AG08396 (cell line): ENCODE data around the gene TGFBR3.

Experiments used
- DNase-seq: peaks from one replicate; pipeline ENCODE4 v3.0.0; 2012; ENCODE audit warnings: low spot score, mixed read lengths

The TGFBR3 gene

GRCh38 chr1:91777630-91778300, 108.2 kb downstream of the TGFBR3 start:
- DNase-seq: no peak

DNA sequence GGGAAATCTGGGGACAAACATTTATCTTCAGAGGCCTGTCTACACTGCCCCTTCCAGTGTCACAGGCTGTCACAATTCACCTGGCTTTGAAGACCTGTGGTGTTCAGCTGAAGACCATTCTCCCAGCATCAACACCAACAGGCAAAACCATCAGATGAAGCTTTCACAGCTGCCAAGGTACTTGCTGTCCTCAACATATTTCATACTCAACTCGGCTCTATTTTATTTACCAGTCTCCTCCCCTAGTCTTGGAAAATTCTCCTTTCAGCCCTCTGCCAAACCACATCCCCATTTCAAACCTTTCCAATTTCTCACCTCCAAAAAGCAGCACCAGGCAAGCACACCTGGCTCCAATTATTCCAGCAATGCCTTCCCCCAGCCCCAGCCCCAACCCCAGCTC, 108.8 kb downstream of the TGFBR3 start:
- DNase-seq: no peak

GRCh38 chr1:91776068-91776794, 109.7 kb downstream of the TGFBR3 start:
- DNase-seq: no peak

DNA sequence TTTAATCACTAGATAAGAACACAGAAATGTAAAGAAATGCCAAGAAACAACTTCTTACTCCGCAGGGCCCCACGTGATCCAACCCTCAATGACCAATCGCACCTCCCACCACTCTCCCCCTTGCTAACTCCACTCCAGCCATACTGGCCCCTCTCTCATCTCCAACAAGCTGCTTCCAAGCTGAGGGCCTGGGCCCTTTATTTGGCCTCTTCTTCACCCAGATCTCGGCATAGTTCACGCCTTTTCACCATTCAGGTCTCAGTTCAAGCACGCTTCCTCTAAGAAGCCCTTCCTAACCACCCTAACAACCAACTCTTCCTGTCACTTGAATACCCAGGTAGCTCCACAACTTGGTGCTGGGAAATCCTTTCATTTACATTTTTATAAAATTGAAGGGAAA, 110.7 kb downstream of the TGFBR3 start:
- no peak for DNase-seq

DNA sequence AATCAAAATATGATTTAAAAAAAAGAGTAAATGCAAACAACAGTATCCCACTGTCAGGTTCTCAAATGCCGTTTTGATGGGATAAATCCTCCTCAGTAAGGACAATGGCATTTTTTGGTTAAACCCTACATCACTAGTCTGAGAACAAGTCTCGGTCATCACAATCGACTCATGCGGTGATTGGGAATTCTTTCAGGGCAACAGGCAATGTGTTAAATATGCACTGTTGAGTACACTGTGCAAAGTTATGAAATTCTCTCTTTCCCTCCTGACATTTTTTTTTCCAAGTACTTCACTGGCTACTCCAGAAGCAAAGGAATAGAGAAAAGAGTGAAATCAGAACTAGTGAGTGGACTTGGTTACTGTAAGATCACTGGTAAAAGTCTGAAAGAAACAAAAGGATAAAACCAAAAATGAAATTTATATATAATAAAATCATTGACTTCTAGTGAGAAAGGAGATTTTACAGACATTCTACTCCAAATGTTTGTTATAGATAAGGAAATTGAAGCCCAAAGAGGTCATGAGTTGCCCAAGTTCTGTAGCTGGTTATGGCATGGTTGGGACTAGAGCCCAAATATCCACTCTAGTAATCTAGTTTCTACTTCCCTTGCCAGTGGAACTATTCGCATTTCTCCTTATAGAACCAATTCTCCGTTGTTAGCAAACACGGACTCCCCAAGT, 111.3 kb downstream of the TGFBR3 start:
- no peak for DNase-seq

- DNase-seq: no peak
These were observed 114.2 kb downstream of the TGFBR3 start for GRCh38 chr1:91771717-91772116.

DNA sequence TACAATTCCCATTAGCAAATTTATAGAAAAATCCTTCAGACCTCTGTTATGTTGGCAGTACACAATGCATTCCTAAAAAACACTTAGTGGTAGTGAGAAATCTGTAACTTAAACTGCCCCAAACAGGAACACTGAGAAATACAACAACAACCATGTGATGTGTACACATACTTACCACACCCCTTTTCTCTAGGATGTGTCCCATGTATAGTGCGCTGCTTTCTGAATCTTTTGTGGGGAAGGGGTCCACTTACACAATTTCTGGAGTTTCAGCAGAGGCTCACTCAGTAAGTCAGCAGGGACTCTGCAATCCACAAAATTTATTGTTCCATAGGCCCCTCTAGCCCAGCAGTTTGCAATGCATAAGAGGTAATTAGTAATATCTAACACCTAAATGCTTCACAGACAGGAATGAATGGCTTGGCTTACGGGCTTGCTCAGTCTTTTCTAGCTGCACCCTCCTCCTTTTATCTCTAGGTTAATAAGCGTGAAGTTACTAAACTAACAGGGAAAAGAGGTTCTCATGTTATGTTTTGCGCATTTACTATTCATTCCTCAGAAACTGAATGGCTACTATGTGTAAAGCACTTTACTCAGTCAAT, 115.2 kb downstream of the TGFBR3 start:
- no peak for DNase-seq

DNA sequence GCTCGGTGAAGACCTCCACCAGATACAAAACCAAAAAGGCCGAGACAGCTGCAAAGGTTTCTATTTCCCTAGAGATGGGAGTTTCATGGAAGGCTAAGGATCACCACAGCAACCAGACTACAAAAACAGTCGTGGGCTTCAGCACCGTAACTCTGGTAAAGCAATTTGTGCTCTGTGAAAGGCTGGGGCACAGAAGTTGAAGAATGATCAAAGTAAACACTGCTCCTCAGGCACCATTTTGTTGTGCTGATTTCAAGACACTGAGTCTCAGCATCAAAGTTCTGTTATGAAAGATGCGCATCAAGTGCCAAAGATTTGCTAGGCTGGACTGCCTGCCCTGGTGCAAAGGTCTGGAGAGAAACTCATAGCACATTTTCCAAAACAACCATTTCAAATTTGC, 116.2 kb downstream of the TGFBR3 start:
- no peak for DNase-seq

GRCh38 chr1:91768786-91769725, 116.9 kb downstream of the TGFBR3 start:
- no peak for DNase-seq

DNA sequence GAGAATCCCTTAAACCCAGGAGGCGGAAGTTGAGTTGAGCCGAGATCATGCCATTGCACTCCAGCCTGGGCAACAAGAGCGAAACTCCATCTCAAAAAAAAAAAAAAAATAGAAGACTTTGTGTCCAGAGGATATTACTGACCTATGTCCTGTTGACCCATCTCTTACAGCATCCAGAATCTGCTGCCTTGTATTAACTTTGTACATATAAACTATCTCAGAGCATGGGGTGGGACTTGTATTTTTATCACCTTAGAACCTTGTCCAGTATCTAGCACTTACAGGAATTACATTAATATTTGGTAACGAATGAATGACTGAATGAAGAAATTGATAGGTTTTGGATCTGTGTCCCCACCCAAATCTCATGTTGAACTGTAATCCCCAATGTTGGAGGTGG, 117.8 kb downstream of the TGFBR3 start:
- DNase-seq: no peak

DNA sequence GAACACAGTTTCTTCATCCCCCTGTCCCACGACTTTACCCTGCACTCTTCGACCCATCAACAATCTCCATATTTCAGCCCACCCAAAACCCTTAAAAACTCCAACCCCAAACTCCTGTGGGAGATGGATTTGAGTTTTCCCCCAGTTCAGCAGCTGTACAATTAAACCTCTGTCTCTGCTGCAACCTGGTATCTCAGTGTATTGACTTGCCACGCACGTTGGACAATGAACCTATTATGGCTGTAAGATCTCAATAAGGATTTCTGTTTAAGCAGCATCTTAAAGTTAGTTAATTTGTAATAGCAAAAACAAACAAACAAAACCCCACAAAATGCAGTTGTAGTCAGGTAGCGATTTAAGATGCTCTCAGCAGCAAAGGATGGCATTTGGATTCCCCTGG, 119.1 kb downstream of the TGFBR3 start:
- DNase-seq: no peak

GRCh38 chr1:91765880-91766443, 120.0 kb downstream of the TGFBR3 start:
- DNase-seq: no peak

GRCh38 chr1:91765293-91765692, 120.7 kb downstream of the TGFBR3 start:
- DNase-seq: no peak

GRCh38 chr1:91764471-91765115, 121.4 kb downstream of the TGFBR3 start:
- DNase-seq: no peak

GRCh38 chr1:91763252-91763651, 122.7 kb downstream of the TGFBR3 start:
- no peak for DNase-seq

DNA sequence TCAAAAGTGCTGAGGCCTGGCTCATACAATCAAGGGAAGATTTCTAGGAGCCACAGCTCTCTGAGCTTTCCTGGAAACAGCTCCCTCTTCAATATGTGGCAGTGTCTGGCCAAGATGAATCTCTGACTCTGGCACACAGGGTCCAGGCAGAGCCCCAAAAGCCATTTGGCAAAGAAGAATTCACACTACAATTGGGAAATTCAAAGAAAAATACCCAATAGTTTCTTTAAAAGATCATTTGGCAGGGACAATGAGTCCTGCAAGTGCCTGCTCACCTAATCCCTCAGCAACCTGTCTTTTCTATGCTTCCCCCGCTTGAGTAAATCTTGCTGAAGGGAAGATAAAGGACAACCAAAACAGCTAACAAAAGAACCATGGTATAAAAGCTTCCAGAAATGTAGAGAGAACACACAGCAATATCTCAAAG, 124.6 kb downstream of the TGFBR3 start:
- no peak for DNase-seq

GRCh38 chr1:91760512-91760911, 125.4 kb downstream of the TGFBR3 start:
- no peak for DNase-seq

- DNase-seq: no peak
These were observed 126.9 kb downstream of the TGFBR3 start for GRCh38 chr1:91759076-91759475.

DNA sequence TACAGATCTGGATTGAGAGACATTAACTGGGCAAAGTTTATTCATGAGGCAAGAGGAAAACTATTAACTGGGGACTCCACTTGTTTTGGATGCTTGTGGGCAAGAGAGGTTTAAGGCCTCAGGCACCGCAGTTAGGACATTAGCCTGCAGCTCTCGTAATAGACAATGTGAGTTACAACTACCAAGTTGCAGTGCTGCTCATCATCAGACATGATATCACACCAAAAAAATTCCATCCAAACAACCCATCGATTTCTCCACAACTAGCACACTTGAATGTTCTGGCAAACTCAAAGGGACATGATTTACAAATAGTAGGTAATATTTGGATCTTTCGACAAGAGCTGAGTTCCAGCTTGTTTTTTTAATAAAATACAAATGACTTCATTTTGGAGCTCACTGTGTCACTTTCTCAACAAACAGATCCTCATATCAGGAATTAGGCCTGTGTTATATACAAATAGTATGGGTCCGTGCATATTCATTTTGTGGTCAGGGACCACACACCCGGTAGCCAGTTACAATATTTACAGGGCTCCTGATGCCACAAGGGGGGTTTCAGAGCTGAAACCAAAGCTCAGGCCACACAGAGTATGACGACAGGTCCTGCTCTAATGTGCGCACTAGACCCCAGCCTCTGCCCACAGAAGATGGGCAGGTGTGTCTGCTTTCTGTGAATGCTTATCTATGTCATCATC, 128.0 kb downstream of the TGFBR3 start:
- peak; percentile 45 for DNase-seq

DNA sequence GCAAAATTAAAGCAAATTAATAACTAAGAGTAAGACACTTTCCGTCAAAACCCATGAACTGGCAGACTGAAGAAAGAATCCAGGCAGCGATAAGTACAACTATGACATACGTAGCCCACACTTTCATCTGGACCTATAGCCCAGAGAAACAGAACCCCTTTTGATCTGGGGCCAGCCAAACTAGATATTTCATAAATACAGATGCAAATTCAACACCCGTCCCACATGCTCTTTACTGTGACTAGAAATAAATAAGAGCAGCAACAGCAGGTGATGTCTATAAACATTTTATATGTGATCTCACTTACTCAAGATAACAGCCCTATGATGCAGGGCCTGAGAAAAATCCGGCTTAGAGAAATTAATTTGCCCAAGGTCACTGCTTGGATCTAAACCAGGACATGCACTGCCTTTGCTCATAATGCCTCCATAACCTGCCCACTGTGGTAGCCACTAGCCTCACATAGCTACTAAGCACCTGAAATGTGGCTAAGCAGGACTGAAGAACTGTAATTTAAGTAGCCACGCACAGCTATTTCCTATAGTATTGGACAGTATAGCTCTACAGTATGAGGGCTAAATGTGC, 130.2 kb downstream of the TGFBR3 start:
- no peak for DNase-seq
